ENCODE measurements around the gene PRPS1L1. TPM values are rescaled to one million over a fixed set of nuclear protein-coding genes. Genes with fewer than 3 reads are reported as not detected.
A peak's percentile ranks its signal among the peaks of the same experiment; 100 is the strongest.

The PRPS1L1 gene
- not detected for total RNA-seq

DNA sequence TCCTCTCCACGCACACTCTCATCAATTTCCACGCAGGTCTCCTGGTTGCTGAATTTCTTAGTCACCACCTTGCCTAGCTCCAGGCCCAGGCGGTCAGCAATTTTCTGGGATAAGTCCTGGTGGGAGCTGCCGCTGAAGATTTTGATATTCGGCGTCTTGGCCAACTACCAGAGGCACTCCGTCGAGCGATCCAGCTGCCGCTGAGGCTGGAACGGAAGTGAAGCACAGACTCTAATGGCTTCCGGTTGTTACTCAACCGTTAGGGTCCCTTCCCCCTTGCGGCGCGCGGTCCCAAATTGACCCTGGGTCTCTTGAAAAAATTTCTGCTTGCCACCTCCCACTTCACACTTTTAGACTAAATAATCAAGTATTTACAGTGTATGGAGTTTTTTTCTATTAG lies at the start of gene PRPS1L1:
PRPS1L1 (minus strand) TSS at position 219 of the 400 bp plus-strand sequence.
- ATAC-seq: no peak

DNA sequence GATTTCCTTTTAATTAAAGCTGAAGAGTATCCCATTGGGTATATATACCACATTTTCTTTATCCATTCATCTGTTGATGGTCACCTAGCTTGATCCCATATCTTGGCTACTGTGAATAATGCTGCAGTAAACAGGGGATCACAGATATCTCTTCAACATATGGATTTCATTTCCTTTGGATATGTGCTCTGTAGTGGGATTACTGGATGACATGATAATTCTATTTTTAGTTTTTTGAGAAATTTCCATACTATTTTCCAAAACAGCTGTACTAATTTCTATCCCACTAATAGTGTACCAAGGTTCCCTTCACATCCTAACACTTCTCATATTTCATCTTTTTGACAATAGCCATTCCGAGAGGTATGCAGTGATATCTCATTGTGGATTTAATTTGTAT lies 48.8 kb upstream of the PRPS1L1 start:
- no peak for ATAC-seq

DNA sequence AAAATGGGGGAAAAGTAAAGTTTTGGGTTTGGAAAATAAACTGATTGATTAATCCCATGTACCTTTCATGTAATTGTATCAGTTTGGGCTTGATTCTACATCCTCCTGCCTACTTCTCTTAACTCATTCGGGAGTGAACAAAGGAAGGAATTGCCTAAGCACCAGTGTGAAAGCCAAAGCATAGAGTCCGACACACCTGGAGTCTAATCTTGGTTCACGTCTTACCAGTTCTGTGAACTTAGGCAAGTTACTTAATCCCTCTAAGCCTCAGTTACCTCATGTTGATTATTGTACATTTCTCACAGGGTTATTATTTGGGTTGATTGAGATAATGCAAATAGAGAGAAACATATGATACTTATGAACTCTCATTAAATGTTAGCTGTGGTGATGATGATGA lies 41.1 kb upstream of the PRPS1L1 start:
- ATAC-seq: peak; percentile 93

DNA sequence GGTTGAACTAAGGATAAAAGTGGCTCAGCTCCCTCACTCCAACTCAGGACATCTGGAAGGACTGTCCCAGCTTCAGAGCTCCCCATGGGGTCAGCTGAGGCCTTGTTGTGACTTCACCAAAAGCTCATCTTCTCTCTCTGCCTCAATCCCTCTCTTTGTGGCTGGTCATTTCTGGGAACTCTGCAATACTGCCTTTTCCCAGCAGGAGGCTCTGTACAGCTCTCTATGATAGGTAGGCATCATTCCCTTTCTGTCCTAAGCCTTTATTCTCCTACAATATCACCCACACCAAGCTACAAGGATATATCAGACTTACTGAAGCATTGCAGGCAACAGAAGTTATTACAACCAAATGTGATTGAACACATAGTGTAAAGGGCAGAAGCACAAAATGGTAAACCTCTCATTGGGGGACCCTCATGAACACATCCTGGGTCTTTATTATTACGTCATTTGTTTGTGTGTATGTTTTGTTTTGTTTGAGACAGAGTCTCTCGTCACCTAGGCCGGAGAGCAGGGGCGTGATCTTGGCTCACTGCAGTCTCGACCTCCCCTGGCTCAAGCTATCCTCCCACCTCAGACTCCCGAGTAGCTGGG lies 36.7 kb upstream of the PRPS1L1 start:
- peak; percentile 74 for ATAC-seq

DNA sequence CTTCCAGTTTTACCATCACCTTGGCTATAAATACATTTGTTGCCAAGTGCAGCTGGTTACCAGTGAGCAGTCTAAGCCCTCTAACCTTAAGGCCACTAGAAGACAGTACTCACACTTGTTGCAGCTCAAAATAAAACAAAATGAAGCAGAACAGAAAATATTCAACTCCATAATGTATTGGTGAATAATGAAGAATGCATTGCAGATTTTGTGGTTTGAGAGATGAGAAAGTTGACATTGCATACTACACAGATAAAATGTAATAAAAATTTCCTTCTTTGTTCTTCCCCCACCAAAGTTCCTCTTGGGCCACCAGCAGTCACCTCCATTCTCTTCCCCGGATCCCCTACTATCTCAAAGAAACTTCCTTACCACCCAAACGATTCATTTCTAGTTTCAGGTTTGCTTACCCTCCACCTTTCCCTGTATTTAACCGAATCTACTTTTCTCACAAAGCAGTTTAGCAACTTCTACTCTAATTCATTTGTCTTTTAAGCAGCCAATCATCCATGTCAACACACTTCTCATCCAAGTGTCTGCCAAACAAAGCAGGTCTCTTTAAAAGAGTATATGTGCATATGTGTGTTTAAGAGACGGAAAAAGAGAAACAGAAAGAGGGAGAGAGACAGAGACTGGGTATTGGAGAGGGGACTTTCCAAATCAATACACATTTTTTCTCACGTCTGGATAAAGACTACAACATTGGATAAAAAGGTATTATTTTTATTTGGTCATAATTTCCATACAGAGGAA lies 35.7 kb upstream of the PRPS1L1 start:
- ATAC-seq: no peak

DNA sequence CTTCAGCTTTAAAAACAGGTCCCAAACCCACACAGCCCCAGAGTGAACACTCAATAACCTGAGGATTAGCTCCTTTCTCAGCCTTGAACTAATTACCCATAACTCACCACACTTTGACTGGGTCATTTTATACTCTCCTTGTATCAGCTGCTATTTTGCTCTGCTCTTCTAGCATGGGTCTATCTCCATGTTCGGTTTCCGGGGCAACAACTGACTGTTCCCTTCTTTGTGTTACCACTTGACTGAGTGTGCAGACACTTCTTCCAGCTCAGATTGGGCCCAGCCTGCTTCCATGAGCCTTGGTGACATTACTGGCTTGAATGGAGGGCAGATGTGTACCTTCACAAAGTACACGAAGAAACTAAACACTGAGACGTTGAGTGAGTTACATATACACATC lies 31.5 kb upstream of the PRPS1L1 start:
- no peak for ATAC-seq

DNA sequence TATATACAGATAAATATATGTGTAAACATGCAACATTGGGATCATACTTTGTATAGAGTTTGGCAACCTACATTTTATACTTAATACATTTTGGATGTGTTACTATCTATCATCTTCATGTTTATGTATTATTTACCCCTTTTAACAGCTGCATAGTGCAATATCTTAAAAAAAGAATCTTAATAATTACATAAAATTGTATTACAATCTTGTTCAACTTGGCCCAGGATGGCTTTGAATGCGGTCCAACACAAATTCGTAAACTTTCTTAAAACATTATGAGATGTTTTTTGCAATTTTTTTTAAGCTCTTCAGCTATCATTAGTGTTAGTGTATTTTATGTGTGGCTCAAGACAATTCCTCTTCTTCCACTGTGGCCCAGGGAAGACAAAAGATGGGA lies 26.3 kb upstream of the PRPS1L1 start:
- ATAC-seq: no peak

DNA sequence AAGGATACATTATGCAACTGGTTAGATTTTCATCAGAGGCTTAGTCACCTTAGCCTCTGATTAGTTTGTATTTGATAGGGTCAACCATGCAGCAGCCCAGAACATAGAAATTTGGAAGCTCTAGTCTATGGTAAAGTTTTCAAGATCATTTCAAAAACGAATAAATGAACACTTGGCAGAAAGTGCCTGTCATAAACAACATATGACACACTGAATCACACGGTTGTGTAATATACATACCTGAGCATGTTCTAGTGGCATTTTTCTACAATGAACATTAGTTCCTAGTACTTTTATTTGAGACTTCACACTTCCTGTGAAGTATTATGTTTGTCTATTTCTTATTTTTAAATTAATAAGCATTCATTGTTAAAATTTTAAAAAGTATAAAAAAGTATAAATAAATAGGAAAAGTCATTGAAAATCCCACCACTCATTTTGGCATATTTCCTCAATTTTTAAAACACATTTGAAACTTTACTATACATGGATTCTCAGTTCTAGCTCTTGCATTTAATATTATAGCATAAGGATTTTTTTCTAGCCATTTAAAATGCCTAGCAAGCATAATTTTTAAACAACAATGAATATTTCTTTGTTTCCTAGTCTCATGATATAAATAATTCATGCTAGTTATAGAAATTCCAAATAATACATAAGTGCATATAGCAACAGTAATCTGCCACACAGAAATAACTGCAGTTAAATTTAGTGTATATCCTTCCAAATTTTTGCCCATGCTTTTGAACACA lies 25.7 kb upstream of the PRPS1L1 start:
- peak; percentile 48 for ATAC-seq

DNA sequence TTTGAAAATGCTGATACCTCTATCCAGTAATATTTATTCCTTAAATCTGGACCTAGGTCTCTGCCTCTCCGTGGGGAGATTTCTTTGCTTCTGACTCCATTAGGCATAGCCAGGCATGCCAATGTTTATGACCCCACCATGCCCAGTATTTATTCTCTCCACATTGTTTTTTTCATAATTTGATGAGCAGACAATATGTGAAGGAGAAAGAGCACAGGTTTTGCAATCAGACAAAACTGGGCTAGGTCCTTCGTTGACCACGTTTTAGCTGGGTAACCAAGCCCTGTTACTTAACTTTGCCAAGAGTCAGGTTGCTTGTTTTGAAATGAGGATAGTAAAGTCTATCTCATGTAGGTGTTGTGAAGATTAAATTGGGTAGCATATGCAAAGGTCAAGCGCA lies 21.6 kb upstream of the PRPS1L1 start:
- no peak for ATAC-seq

DNA sequence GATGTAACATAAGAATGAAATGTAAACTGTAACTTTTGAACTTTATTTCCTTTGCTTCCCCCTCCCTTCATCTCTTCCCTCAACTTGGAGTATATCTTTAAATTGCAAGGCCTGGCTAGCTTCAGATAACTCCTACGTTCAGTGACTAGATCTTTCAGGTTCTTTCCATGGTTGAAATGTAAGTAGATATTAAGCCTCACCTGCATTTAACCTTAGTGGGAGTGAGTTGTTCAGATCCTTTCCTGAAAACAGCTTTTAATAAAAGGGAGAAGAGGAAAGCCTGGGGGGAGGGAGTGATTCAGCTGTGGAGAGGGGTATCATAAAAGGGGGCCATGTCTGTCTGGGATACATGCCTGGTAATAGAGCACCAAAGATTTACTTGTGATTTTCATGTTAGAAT lies 19.0 kb upstream of the PRPS1L1 start:
- no peak for ATAC-seq

DNA sequence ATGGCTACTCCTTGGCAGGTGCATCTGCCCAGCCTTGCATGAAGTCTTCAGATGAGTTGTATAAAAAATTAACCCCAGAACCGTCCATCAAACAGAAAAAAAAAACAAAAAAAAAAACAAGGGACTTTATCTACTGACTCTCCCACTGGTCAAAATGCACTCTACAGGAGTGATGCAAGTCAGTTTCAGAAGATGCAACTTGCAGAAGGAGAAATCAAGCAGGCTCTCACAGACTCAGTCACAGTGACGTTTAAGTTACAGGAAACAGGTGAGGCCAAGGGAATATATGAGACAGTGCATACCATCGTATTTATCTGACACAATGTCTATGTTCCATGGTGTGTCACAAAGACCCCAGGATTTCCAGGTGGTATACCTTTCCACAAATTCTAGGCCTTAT lies 17.5 kb upstream of the PRPS1L1 start:
- no peak for ATAC-seq

DNA sequence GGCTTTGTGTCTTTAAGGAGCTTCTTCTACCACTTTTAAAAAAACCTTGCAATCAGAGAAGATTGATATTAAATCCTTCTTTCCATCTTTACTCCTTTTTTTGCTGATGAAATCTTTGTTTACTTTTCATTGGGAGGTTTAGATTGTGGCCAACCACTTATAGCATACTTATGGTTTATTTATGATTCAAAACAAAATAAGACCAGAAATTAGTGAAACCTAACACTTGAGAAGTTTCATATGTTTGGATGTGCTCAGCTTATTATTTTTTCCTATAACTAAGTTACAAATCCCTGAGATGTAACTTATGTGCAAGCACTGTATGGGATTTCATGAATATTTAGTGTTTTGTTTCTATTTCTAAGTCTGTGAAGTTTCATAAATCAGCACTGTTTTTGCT lies 13.5 kb upstream of the PRPS1L1 start:
- ATAC-seq: no peak

DNA sequence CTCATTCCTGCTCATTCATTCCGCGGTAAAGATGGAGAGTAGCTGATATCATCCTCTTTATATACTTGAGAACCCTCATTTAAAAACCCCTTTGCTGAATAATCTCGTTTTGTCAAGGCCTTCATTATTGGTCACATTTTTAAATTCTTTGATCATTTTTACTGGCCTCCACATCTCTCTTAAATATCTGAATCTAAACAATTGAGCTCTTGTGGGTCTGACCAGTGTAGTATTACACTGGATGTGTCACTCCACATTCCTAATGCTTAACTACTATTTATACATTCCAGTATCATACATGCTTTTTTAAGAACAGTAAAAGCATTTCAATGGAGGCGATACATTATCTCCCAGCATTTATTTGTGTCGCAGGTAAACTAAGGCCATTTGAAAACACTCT lies 12.6 kb upstream of the PRPS1L1 start:
- no peak for ATAC-seq

DNA sequence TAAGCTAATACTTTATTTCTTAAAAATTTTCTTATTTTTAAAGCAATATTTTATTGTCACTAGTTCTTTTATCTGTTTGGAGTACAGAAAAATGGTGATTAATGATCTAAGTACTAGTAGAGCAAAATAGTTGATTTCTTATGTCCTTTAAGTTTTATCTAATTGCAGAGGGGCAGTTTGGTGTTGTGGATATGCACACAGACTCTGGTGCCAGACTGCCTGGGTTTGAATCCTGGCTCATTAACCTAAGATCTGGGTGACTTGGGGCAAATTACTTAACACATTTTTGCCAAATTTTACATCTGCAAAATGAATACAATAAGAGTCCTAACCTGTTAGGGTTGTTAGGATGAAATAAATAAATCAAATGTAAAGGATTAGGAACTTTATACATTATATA lies 10.7 kb upstream of the PRPS1L1 start:
- no peak for ATAC-seq

DNA sequence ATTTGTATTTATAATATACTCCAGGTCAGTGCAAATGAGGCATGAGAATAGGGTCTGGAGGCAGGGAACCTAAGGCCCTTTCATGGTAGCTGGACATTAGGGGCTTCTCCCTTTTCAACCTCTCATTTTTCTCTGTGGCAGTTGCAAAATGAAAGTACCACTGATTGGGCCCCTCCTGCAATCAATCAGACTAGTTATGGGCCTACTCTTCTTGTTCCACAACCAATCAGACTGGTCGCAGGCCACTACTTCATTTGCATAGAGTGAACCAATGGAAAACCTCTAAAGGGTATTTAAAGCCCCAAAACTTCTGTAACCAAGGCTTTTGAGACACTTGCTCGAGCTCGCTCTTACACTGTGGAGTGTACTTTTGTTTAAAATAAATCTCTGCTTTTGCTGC lies 10.0 kb upstream of the PRPS1L1 start:
- no peak for ATAC-seq

DNA sequence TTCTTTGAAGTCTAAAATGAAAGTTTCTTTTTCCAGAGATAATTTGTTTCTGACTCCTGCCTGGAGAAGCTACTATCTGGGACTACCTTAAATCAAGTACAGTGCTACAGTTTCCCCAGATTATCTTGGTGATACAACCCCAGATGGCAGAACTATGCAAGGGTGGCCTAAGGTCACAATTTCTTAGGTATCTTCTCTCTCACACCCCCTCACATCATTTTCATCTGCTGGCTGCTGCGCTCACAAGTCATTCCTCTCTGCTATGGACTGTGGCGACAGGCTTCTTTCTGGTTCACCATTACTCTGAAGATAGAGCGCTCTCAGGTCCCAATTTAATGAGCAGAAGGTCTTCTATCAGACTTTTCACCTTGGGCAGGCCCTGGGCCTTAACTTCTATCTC lies 9.1 kb upstream of the PRPS1L1 start:
- ATAC-seq: no peak

DNA sequence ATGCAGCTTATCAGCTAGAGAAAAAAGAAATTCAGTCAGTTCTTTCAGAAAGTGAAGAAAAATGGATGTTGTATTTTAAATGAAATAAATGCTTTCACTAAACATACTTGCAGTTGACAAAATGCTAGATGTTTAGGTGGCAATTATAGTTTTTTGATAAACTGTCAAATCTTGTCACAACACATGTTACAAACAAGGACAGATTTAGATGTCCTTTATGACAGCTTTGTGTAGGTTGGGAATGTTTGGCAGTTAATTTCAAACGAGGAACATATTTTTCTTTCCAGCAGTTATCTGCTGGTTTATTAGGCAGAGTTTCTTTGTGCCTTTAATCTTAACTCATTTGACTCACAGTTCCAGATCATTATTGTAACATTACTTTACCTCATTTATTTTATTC lies 3.1 kb upstream of the PRPS1L1 start:
- ATAC-seq: no peak

DNA sequence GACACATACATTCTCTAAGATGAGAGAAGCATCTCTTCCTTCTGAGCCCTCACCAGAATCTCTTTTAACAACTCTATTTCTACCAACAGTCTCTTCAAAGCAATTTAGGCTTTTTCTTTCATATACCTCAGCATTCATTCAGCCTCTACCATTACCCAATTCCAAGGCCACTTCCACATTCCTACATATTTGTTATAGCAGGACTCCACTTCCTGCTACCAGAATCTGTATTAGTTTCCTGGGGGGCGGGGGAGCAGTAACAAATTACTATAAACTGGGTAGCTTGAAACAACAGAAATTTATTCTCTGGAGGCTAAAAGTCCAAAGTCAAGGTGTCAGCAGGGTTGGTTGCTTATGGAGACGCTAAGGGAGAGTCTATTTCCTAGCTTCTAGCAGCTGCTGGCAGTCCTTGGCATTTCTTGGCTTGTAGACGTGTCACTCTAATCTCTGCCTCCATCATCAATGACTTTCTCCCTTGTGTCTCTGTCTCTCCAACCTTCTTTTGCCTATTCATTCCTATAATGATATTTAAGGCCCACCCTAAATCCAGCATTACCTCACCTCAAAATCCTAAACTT lies 7.4 kb downstream of the PRPS1L1 start:
- no peak for ATAC-seq

DNA sequence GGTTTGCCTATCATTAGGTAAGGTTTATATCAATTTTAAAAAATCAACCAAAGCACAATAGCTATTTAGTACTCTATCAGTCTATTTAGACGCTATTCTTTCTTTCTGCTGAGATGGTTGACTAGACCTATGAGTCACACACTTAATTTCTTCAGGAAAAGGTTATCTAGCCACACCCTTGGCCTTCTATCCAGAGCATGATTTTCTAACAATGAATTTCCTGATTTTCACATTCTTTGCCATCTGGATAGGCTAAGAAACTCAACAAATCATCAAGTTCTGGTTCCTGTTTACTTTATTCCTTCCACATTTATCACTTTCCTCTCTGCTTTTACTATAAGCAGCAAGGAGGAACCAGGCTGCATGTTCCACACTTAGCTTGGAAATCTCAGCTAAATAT lies 8.1 kb downstream of the PRPS1L1 start:
- peak; percentile 53 for ATAC-seq

DNA sequence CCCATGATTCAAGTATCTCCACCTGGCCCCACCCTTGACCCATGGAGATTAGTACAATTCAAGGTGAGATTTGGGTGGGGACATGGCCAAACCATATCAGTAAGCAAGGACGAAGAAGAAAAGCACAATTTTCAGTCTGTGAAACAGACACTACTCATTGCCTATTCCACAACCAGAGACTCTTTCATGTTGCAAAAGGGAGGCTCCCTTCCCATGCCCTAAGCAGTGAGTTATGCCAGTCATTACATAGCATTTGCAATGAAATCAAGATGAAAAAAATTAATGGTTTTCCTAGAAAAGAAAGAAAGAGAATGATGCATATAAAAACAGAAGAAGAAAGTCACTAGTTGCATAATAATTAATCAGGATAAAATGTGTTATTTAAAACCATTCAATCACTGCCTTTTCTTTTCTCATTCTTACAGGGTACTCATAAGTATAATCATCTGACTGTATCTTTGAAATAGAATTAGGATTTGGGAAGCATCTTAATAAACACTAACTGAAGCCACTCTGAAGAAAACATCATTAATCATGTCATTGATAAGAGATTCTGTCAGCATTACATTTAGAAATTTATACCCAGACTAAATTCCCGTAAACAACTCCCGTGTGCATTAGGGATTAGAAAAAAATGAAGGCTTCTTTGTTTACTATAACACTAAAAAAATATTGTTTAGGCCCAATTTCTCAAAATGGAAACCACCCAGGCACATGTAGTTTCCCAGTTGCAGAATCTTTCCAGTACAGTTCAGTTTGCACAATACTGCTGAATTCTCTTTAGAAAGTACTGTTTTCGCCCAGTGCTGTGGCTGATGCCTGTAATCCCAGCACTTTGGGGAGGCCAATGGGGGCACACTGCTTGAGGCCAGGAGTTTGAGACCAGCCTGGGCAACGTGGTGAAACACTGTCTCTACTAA lies 9.1 kb downstream of the PRPS1L1 start:
- ATAC-seq: no peak

DNA sequence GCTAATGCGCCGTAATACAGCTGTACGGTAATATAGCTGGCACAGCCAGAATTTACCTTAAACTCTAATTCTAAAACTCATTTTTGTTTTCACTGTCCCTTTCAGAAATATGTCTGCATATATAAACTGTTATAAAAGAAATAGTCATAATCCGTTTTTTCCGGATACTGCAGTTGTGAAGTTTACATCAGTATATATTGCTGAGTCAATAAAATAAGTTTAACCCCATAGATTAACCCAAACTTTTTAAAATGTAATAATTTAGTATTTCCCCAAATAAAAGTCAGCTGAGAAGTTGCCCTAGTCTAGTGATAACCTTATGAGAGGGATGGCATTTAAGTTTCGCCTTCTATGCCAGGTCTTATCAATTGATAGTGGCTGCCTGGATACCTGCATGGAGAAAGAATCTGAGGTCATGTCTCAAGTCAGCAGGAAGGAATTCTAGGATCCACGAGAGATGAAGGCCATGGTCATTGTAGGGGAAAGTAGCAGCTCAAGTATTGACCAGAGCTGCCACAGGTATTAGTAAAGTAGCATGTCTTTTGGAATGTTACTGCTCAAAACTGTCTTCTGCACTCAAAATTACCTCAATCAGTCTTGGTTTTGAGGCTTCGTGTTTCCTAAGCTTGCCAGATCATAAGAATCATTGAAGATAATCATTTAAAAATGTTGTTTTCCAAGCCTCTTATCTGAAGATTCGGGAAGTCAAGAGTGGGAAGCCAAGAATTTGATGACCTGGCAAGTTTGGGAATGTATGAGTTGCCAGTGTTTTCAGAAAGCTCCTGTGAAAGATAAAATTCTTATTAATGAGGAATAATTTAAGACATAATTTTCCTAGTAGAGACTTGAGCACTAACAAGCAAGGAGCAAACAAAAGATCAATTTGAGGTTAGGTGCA lies 10.8 kb downstream of the PRPS1L1 start:
- no peak for ATAC-seq
